Measurements from ENCODE around the gene PI4KB. TPM values are rescaled to one million over a fixed set of nuclear protein-coding genes. Genes with fewer than 3 reads are reported as not detected.

Gene PI4KB
- total and polyA plus RNA-seq, 2 experiments from 2014 or later: 15.3 to 25.5 TPM

- H3K9me3 Mint-ChIP-seq: no peaks in the 10 kb centered on the region; the same call in 2 of the 3 replicates
- Histone ChIP-seq H3K4me1 (ENCODE audit: insufficient read depth) (peaks cover 17% of the 10 kb centered on the region; the same call in 1 of the 2 replicates), H3F3A (replicated peaks; ENCODE audit: low read depth) (0 out of 2 replicates have a peak, but pooled peaks cover 14% of the 10 kb centered on the region), H3K4me3 (no peak overlapping the region), H3K27ac (ENCODE audit: low read depth) (no peak overlapping the region), H2AFZ (no peak overlapping the region), H3K4me2 (no peak overlapping the region), H4K20me1 (replicated peaks; ENCODE audit: insufficient read depth) (peaks cover 14% of the 10 kb centered on the region; the same call in 1 of the 2 replicates), H3K79me2 (replicated peaks; ENCODE audit: insufficient read depth) (peaks cover 32% of the 10 kb centered on the region), H3K9me2 (ENCODE audit: insufficient read depth) (peaks cover 8% of the 10 kb centered on the region; the same call in 1 of the 2 replicates), H3K27me3 (ENCODE audit: insufficient read depth) (no peaks in the 10 kb centered on the region), H3K36me3 (ENCODE audit: insufficient read depth) (peaks cover 13% of the 10 kb centered on the region; the same call in 1 of the 2 replicates)
- DNase-seq (ENCODE audit: low spot score) (no peak), ATAC-seq (no peak)
- no peak overlapping the region for H3K27ac Mint-ChIP-seq
- H3K4me3 Mint-ChIP-seq: no peak overlapping the region
- H3K4me1 Mint-ChIP-seq: peaks cover 33% of the 10 kb centered on the region
- H3K36me3 Mint-ChIP-seq (ENCODE audit: low read depth): peaks cover 79% of the 10 kb centered on the region
- peaks cover 20% of the 10 kb centered on the region for H3K27me3 Mint-ChIP-seq (ENCODE audit: insufficient read depth, low read depth, poor library complexity)
- TF ChIP-seq ZNF462 (CRISPR knock-in tag; IDR thresholded peaks at IDR 0.05) (no peak), EZH2 (IDR thresholded peaks at IDR 0.05; ENCODE audit: low read depth, unreplicated experiment) (no peak), POLR2AphosphoS5 (IDR thresholded peaks at IDR 0.05; ENCODE audit: low read depth) (no peak), EZH2phosphoT487 (IDR thresholded peaks at IDR 0.05; ENCODE audit: unreplicated experiment) (no peak), CTCF (conservative IDR thresholded peaks at IDR 0.05; ENCODE audit: low read depth in 2 of 2) (no peak), JUNB (IDR thresholded peaks at IDR 0.05; ENCODE audit: unreplicated experiment) (no peak), ZNF331 (CRISPR knock-in tag; IDR thresholded peaks at IDR 0.05; ENCODE audit: low read depth) (no peak), STAT1 (IDR thresholded peaks at IDR 0.05; ENCODE audit: unreplicated experiment) (no peak), CREB1 (CRISPR knock-in tag; IDR thresholded peaks at IDR 0.05; ENCODE audit: low read depth) (no peak), ETS1 (IDR thresholded peaks at IDR 0.05) (no peak), REST (IDR thresholded peaks at IDR 0.05; ENCODE audit: unreplicated experiment) (no peak), ZNF114 (CRISPR knock-in tag; IDR thresholded peaks at IDR 0.05) (no peak), NANOG (IDR thresholded peaks at IDR 0.05; ENCODE audit: borderline replicate concordance) (no peak)
Measured at GRCh38 chr1:151287767-151288500, 39.3 kb downstream of the PI4KB start.
